AML-193 (cell line): Measurements from ENCODE around the gene MVB12B.

Source experiments
- DNase-seq, 2 experiments: peaks; one replicate each; lab custom pipeline; 2025; lab: John Stamatoyannopoulos, UW

MVB12B gene

DNA sequence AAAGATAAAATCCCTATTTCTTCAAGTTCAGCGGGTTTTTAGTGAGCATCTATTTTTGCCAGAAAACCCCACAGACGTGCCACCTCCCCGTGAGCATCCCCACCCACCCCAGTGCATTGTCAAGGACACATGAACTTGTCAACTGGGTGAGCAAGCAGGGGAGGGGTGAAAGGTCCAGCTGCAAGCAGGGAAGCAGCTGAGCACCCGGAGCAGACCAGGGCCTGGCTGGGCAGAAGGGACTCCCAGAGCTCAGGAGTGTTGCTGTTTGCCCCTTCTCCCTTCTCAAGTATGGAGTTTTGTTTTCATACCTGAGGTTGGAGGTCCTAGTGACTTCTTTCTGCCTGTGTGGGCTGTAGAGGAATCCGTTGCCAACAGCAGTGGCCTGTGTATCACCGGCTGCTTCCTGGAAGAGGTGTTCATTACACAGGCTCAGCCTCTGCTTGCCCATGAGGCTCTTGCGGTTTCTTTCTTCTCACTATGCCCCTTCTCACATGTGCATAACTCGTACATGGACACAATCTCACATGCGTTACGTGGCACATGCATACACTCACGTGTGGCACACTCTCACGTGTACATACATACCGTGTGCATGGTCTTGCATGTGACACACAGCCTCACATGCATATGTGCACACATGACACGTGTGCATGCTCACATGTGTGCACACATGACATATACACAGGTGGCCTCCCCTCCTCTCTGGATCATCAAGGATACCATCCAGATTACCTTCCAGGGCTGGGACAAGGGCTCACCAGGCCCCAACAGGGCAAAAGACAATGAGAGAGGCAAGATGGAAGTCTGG is 126.7 kb downstream of the MVB12B start:
- DNase-seq = no peak

DNA sequence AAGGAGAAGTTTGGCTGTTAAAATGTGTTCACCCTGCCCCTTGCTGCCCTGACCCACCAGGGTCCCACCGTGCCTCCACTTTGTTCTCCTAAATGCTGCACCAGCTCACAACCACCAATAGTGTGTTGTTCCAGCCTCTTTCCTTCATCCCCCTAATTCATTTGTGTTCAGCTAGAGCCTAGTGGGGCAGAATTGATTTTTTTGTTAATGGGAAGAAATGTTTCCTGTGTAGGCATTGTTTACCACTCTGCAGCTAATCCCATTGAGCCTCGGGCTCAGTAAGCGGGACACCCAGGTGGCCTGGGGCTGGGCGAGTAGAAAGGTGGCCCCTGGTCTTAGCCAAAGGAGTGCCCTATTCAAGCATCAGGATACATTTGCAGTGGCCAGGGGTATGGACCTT is 127.6 kb downstream of the MVB12B start:
- no peak for DNase-seq

DNA sequence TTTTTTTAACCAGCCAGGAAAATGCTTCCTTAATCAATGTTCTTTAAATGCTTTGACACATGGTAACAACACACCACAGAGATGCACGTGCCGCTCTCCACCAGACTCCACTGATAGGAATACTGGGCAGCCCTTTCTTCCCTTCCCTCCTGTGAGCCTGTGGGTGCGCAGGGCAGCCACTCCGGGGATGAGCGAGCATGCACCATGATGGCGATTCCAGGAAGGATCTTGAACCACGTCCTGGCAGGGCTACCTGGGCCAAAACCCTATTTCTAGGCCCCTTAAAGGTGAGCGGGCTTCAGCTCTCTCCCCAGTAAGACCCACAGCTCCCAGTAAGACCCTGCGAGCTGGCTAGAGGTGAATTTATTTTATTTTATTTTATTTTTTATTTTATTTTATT is 128.2 kb downstream of the MVB12B start:
- no peak for DNase-seq

DNA sequence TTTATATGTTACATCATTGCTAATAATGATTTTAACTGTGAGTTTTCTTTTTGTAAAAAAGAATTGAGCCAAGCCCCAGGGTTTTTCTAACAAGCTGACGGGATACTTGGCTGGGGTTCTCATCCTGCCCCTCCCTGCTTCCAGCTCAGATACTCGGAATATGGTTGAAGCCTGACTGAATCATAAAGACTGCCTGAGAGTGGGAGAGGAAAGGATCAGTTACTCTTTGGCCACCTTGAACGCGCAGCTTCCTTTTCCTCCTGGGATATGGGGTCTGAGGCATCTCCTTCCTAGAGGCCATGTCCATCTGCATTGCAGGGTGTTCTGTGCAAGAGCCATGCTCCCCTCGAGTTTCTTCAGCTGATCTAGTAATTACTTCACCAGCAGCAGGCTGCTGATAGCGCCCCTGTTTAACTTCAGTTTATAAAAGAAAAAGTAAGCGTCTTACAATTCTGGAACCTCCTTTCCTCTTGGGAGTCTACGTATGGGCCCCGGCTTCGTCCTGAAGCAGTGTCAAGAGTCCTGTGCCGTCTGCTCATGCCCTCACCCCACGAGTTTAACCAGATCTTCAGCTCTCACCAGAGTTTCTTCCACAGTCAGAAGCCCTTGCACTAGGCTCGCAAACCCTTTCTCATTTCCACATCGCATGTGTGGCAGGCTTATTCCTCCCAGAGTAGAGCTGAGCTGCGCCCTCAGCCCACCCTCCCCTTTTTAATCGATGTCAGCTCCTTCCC is 130.0 kb downstream of the MVB12B start:
- DNase-seq = no peak

DNA sequence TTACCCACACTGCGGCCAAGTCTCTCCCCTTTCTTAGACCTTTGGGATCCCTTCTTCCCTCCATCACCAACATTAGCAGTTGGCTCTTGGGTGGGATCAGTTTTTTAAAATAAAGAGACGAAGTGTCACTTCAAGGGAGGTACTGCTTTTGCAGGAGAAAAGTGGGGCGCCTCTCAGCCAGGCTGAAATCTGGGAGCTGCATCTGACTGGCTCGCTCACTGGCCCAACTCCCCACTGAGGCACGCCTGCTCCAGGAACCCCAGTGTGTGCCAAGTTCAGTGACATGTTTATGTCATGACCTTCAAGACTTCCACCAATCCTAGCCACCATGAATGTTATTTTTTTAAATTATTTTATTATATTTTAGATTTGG is 130.5 kb downstream of the MVB12B start:
- DNase-seq = no peak

DNA sequence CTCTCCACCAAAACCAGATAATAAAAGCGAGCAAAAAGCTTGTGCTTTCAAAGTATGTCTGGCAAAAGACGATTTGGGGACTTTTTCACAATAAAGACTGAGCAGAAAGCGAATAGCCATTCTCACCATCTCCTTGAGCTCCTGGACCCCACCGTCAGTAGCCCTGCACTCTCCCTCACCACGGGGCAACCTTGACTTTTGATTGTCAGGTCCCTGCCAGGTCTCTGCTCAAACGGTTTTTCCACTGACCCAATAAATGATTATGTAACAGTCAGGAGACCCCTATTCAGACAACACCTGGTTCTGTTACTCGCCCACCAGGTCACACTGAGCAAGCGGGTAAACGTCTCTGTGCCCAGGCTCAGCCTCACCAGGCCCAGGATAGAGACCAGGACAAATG is 131.3 kb downstream of the MVB12B start:
- no peak for DNase-seq

DNA sequence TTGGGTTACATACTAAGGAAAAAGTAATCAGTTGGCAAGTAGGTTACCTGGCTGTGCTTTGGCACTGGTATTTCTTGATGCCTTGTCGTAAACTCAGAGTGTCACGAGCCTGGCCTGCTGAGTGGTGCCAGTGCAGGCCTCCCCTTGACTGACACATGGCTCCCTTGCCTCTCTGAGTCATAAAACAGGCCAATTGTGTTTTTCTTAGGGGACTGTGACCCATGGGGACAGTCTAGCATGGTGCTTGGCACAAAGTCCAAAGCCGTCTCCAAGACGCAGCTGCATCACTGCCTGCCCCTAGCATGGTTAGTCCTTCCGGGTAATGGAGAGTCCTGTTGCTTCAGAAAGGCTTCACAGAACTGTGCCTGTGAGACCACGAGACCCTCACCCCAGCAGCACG is 132.5 kb downstream of the MVB12B start:
- DNase-seq = no peak

DNA sequence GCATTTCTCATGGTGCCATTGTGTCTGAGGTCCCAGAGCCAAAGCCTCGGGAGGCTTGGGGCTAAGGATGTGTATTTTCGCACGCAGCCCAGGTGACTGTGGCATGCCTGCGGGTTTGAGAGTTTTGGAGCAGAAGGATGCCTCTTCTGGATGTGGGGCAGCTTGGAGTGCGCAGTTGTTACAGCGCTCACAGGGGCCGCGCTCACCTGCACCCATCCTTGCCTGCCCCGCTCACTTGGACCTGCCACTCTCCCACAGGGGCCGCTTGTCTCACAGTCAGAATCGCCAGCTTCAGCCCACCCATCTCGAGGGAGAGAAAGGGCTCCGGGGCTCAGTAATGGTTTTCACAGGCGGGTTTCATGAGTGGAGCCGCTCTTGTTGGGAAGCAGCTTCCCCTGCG is 132.9 kb downstream of the MVB12B start:
- no peak for DNase-seq

DNA sequence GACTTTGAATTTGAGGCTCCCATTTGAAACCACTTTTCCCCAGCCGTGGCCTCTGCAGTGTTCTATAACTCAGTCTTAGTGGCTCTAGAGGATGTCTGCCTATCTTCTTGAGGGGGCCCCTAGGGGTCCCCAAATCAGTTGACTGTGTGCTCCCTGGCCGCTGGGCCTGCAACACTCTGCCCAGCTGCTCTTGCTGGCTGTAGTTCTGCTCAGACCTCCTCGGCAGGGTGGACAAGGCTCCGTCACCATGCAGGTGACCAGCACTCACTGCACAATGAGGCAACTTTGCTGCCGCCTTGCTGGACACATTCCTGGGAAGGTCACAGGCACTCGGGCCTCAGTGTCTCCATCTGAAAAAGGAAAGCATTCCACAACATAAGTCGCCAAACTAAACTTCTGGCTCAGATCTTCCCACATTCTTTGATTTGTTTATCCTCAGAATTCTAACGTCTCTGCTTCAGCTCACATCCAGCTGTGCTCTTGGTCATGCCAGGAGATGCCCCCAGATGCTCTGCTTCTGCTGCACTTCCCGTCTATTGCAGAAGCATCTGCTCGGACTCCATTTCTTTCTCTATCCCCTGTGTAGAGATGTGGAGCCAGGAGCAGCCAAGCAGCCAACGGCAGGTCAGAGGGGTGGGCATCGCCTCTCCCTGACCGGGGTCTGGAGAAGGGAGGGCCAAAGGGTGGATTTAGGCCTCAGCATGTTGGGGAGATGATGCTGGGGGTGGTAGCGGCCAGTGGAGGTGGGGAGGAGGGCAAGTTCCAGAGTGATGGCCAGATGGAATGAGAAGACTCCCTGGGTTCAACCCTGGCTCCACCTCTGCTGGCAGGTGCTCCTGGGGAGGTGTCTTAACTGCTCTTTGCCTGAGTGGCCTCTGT is 133.6 kb downstream of the MVB12B start:
- DNase-seq = no peak

DNA sequence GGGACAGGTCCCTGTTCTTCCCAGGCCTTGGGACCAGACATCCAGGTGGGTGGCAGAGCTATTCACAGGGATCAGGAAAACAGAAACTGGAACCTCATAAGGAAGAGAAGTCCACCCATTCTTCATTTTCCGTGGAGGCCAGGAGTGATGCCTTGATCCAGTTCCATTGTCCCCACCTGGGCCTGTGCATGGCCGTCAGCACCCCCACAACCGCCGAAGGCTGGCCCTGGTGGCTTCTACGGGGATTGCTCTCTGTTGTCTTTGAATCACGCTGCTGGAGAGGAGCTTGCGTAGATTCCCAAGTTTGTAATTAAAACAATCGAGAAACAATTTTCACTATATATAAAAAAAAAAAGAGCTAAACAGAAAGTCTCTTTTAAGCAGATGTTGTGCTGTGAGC is 134.4 kb downstream of the MVB12B start:
- no peak for DNase-seq

DNA sequence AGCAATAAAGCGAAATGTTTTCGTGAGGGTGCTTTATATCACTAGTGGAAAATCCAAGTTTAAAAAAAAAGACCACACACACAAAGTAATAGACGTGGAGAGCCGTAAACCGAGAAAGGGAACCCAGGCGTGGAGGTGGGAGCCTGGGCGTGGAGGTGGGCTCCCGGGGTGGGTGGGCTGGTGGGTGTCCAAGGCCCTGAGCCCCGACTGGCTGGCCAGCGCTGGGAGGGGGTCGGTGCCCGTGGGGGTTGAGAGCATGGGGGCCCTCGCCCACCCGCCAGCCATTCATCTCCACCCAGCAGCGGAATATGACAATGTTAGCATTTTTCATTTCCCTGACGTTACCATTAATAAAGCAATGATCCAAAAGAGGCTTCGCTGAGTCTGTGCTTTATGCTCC is 135.0 kb downstream of the MVB12B start:
- no peak for DNase-seq

DNA sequence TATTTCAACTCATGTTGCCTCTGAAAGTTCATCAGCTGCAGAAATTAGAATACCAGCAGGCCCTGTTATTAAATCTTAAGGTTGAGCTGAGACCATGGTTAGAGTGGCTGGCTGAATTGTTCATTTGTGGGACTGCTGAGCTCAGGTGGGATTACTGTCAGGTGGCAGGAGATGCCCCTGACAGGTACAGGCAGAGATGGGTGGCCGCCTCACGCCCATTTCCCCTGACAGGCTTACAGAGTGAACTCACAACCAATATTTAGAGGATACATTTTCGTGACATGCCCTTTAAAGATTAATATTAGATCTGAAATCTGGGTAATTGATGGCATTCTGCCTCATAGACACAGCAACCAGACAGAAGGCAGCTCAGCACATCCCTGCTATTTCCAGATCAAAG is 136.0 kb downstream of the MVB12B start:
- no peak for DNase-seq

DNA sequence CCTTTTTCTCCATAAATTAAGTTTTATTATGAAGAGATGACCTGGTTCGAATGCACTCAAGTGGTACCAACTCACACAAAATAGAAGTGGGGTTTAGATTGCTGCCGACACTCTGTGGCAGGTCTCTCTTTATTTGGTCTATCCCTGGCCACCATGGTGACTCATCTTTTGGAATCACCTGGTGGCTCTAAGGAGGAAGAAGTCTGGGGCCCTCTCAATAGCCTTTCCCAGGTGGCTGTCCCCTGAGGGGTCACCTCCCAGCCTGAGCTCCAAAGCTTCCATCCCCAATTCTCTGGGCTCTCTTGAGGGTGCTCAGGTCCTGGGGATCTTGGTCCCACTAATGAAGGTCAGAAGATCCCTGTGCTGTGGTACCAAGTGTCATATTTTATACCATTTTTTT is 136.8 kb downstream of the MVB12B start:
- no peak for DNase-seq

DNA sequence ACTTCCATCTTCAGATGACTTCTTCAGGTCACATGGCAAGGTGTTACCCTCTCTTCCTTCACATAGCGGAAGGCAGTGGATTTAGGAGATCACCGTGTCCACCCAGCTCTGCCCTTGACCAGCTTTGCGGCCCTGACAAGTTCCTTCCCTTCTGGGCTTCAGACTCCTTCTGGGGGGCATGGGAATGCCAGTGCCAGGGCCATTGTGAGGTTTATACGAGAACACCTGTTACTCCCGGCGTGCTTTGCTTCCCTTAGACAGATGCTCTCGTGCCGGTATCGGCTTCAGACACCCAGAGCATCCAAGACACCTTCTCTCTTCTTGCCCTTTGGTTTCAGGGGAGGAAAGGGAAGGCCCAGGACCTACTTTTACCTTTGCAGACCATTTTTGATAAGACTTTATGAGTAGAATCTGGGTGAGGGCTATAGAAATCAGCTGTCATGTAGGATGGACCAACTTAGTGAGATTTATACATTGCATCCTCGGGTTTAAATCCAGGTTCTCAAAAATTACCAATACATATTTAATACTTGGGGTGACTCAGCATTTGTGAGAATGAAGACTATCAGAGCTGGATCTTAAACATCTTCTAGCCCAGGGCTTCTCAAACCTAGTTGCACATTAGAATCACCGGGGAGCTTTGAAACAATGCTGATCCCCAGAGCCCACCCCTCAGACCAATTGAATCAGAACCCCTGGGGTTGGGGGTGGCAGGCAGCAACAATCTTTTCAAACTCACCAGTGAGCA is 138.2 kb downstream of the MVB12B start:
- no peak for DNase-seq

DNA sequence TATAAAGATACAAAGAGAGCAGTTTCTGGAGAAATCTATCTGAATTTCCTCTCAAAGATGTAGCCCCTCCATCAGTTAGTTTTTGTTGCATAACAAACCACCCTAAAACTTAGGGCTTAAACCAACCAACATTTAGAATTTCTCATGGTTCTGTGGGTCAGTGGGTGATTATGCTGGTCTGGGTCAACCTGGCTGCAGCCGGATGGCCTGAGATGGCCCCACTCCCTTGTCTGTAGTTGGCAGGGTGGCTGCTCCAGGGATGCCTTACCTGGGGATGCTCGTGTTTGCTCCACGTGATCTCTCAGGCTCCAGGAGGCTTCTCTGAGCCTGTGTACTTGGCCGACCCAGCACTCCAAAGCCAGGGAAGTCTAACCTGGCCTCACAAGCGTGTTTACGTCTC is 139.3 kb downstream of the MVB12B start:
- DNase-seq = no peak

DNA sequence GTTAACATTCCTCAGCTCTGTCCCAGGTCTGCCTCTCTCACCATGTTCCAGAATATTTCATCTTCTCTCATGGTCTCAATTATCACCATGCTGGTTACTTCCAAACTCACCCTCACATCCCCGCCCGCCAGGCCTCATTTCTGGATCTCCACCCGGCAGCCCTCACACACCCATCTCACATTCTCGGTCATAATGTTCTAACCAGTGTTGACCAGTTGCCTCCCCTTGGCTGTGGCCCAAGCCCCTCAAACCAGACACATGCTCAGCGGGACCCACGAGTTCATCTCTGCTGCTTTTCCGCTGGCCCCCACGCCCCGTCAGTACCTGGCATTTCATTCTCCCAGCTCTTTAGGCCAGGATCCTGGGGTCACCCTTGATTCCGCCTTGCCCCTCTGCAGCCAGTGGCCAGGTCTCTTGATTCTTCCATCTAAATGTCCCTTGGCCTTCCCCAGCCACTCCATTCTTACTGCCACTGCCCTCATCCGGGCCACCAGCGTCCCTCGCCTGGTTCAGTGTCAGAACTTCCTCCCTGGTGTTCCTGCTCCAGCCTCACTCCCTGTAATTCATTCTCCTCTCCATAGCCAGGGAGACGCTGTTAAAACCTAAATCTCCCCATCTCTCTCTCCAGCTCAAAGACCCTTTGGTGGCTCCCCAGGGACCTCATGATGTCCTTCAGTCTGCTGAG is 141.7 kb downstream of the MVB12B start:
- no peak for DNase-seq

DNA sequence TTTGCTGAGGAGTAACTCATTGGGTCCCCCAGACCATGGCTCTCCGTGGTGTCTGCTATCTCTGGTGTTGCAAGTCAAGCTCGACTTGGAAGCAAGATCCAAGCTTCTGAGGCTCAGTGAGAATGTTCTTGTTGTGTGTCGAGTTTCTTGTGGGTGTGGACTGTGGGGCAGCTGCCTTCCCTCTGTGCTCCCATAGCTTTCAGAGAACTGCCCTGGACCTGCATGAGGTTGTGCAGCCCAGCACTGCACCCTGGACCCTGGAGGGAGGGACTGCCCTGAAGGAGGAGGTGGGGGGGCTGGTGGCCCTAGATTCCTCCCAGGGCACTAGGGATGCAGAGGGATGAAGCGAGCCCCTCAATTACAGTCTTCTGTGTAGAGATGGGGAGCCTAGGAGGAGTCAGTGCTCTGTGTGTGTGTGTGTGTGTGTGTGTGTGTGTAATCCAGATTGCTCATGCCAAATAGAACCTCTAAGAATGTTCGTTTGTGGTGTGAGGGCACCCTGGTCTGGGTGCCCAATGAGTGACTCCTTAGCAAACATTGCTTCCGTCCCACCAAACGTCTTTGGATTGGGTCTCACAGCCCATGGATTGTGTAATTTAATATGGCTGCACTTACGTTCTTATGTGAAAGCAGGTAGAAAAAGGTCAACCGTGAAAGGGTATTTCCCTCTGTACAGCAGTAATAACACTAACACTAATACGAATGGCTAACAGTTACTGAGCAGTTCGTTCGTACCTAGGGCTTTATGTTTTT is 143.8 kb downstream of the MVB12B start:
- peak; percentile 94 to 95 for DNase-seq

DNA sequence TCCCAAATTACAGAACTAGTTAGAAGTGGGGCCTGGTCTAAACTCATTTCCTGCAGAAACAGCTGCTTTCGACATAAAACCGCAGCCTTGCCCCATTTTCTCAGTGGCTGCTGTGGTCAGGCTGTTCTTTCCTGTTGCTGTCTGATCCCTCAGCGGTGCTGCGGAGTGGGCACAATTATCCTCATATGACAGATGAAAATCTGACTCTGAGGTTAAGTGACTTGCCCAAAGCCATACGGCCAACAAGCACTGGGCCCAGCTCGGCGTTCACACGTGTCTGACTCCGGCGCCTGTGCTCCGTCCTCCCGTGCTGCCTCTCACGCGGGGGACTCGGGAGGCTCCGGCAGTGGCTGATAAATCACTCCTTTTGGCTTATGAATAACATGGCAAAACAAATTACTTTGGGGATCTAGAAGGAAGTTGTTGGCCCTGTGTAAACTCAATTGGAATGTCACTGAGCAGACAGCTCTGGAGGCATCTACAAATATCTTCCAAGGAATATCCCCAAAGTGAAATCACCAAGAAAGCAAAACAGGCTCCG is 144.5 kb downstream of the MVB12B start:
- peak; percentile 98 for DNase-seq

DNA sequence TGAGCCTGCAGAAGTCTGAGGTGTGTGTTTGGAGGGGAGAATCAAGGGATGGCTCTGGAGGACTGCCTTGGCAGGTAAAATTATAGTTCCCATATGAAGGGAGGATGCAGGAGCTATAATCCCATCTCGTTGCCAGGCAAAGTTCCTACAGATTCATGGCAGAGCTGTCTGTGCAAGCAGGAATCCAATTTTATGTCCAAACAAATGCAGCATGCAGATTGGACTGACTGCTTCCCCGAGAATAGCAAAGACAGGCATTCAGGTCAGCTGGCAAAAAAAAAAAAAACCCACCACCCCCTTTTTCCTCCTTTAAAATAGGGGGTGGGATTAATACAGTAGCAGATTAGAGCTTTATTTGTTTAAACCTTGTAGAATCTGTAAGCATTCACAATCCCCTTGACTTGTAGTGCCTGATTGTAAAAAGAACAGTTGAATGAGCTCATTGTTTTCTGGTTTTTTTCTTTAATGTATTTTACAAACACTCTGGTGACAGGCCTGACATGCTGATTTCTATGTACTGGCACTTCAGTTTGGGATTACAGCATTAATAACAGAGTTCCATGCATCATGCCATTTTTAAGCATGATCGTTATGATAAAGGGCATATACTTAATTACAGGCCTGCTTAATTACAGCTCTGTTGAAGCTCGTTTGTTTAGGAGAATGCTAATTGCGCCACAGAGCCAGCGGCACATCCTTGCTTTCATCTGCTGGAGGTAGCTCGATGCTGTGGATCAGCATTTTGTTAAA is 145.7 kb downstream of the MVB12B start:
- no peak for DNase-seq

DNA sequence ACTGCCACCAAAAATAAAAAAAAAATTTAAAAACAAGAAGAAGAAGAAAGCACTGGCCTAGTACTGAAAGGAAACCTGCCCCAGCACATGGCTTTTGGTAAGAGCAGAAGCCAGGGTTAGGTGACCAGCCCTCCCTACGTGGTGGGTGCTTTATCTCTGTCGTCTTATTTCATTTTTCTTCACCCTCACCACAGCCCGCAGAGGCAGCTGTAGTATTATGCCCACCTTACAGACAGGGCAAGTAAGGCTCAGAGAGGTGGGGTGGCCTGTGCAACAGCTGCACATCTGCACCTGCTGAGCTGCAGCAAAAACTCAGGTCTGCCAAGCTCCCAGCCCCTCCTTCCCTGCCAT is 146.3 kb downstream of the MVB12B start:
- no peak for DNase-seq
